NT2/D1 (cell line): ENCODE data around the gene RPL19.

Experiments
- YY1 ChIP-seq: IDR thresholded peaks from 2 replicates; pipeline ENCODE4 v1.6.1; 2011; ENCODE audit not compliant: insufficient read length, insufficient read depth
- ZNF274 ChIP-seq: IDR thresholded peaks from 2 replicates; pipeline ENCODE4 v1.6.1; 2011; ENCODE audit warnings: mild to moderate bottlenecking, low read depth, low read length

- TF ChIP-seq ZNF274: no peak
- TF ChIP-seq YY1: no peak
Observed at GRCh38 chr17:39225959-39226683, 26.0 kb downstream of the RPL19 start.
